ENCODE measurements around the gene ACSM2B.
"Not testable (repeated sequence)": the region's sequence is repeated elsewhere in the genome, so short reads cannot be mapped to it uniquely, and the experiment has no call there.

DNA sequence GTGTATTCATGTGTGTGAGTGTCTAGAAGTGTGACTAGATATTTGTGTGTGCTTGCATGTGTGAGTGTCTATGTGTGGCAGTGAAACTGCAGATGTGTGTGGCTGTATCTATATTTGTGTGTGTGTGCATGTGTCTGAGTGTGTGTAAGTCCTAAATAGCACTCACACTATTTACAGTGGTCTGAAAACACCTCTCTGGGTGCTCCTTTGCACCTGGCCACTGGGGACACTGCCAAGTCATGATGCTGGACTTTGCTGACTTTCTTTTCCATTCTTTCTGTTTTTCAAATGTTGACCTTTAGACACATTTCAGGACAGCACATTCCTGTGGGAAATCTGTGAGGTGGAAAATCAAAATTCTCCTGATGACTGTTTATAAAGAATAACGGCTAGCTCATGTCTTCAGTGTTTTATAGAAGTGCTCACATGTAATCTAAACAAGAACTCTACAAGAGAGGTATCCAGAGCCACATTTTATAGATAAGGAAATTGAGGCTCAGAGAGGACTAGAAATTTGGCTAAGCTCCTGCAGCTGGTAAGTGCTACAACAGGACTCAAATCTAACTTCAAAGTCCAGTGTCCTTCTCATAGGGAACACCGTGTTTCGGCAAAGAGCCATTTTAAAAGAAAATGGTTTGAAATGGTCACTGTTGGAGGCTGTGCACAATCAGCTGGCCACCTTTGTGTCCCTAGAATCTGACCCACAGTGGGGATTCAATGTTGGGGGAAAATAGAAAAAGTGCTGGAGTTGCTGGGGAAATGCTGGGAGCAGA, 4.5 kb upstream of the ACSM2B start:
- TF ChIP-seq POLR2A (IDR thresholded peaks at IDR 0.05) = not testable (repeated sequence)
- TF ChIP-seq, protein P1, sequence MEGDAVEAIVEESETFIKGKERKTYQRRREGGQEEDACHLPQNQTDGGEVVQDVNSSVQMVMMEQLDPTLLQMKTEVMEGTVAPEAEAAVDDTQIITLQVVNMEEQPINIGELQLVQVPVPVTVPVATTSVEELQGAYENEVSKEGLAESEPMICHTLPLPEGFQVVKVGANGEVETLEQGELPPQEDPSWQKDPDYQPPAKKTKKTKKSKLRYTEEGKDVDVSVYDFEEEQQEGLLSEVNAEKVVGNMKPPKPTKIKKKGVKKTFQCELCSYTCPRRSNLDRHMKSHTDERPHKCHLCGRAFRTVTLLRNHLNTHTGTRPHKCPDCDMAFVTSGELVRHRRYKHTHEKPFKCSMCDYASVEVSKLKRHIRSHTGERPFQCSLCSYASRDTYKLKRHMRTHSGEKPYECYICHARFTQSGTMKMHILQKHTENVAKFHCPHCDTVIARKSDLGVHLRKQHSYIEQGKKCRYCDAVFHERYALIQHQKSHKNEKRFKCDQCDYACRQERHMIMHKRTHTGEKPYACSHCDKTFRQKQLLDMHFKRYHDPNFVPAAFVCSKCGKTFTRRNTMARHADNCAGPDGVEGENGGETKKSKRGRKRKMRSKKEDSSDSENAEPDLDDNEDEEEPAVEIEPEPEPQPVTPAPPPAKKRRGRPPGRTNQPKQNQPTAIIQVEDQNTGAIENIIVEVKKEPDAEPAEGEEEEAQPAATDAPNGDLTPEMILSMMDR (IDR thresholded peaks at IDR 0.05) = not testable (repeated sequence)
